GM12872 (cell line): ENCODE data around the gene DDIAS.

Experiments
- TF ChIP-seq, protein P1 (sequence below): IDR thresholded peaks from 3 replicates; pipeline ENCODE4 v1.5.1; 2011; ENCODE audit warnings: low read depth, mild to moderate bottlenecking, low read length, moderate library complexity; ENCODE audit not compliant: insufficient read depth

The DDIAS gene

DNA sequence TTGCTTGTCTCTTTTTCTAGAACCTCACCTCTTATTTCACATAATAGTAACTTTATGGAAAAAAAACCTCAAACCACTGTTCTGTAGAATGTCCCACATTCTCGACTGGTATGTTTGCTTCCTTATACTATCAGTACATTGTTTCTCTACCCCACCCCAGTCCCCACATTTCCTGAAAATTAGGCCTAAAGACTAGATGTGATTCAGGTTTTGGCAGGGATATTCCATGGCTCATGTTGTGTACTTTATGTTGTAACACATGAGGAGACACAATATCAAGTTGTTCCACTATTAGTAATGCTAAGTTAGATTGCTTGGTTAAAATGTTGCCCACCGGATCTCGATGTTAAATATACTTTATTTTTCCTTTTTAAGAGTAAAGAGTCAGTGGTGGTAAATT is 34.7 kb downstream of the DDIAS start:
- TF ChIP-seq, protein P1, sequence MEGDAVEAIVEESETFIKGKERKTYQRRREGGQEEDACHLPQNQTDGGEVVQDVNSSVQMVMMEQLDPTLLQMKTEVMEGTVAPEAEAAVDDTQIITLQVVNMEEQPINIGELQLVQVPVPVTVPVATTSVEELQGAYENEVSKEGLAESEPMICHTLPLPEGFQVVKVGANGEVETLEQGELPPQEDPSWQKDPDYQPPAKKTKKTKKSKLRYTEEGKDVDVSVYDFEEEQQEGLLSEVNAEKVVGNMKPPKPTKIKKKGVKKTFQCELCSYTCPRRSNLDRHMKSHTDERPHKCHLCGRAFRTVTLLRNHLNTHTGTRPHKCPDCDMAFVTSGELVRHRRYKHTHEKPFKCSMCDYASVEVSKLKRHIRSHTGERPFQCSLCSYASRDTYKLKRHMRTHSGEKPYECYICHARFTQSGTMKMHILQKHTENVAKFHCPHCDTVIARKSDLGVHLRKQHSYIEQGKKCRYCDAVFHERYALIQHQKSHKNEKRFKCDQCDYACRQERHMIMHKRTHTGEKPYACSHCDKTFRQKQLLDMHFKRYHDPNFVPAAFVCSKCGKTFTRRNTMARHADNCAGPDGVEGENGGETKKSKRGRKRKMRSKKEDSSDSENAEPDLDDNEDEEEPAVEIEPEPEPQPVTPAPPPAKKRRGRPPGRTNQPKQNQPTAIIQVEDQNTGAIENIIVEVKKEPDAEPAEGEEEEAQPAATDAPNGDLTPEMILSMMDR: no peak

DNA sequence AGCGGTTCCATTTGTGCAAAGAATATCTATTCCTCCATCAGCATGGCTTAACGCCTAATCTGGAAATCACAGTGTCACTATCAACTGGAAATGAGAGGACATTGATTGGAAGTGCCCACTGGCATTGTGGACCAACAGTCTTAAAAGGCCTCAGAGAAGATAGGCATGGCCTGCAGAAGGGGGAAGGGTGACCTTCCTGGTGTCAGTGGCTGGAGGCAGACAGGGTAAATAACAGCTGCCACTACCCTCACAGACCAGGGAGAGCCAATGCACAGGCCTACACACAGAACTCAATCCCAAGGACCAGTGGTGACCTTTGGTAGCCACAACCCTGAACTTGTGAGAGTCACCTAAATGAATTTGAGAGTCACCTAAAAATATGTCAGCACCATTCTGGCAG is 36.0 kb downstream of the DDIAS start:
- TF ChIP-seq, protein P1: no peak

DNA sequence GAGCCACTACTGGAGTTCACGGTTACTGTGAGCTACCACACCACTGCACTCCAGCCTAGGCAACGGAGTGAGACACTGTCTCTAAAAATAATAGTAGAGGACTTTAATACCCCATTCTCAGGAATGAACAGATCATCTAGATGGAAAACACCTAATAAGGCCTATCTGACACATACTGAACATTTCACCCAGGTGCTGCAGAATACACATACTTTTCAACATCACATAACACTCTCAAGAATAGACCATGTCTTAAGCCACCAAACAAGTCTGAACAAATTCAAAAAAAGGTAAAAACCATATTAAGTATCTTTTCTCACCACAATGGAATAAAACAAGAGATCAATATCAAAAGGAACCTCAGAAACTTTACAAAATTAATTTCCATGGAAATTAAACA is 37.9 kb downstream of the DDIAS start:
- TF ChIP-seq, protein P1: no peak

DNA sequence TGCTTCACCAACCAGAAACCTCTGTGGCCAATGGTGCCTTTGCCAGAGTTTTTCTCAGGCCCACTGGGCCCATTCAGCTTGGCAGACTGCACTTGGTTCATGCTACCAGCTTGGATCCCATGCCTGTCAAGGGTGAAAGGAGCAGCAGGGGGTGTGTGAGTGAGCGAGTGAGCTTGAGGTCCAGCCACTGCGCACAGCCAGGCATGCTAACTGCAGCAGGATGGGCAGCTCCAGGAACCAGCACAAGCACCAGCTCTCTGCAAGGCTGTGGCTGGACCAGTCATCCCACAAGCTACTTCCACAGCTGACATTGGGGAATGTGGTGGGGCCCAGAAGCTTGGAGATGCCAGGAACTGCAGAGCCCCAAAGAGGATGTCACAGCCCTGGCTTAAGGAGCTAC is 40.8 kb downstream of the DDIAS start:
- TF ChIP-seq, protein P1: no peak

DNA sequence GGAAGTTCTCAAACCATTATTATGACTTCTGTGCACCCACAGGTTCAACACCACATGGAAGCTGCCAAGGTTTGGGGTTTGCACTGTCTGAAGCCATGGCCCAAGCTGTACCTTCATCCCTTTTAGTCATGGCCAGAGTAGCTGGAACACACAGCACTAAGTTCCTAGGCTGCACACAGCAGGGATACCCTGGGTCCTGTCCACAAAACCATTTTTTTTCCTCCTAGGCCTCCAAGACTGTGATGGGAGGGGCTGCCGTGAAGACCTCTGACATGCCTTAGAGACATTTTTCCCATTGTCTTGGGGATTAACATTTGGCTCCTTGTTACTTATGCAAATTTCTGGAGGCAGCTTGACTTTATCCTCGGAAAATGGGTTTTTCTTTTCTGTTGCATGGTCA is 42.7 kb downstream of the DDIAS start:
- TF ChIP-seq, protein P1: no peak

DNA sequence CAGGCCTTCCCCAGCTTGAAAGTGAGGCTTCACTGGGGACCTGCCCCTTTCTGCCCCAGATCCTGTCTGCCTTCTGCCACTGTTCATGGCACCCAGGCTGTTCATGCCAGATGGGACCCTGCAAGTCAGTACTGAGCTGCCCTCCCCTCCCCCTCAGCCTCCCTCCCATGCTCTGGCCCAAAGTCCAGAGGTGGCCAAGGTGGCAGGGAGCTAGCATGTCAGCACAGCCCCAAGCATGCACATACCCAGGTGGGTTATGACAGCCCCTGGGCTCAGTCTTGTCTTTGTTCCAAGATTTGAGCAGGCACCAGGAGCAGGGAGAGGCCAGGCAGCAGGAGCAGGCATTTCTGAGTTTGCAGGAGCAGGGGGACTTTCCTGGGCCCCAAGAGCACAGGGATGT is 44.1 kb downstream of the DDIAS start:
- TF ChIP-seq, protein P1: no peak

DNA sequence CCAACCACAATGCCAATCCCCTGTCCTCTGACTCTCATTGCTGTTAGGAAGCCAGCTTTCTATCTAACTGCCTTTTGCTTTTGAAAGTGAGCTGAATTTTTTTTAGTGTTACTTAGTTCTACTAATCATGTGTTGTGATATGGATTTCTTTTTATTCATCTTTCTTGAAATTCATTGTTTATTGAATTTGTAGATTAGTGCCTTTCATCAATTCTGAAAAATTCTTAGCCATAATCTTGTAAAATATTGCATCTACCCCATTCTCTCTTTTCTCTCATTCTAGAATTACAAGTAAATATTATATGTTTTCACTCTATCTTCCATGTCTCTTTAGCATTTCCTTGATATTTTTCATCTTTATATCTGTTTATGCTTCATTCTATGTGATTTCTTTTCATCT is 47.8 kb downstream of the DDIAS start:
- TF ChIP-seq, protein P1: no peak

DNA sequence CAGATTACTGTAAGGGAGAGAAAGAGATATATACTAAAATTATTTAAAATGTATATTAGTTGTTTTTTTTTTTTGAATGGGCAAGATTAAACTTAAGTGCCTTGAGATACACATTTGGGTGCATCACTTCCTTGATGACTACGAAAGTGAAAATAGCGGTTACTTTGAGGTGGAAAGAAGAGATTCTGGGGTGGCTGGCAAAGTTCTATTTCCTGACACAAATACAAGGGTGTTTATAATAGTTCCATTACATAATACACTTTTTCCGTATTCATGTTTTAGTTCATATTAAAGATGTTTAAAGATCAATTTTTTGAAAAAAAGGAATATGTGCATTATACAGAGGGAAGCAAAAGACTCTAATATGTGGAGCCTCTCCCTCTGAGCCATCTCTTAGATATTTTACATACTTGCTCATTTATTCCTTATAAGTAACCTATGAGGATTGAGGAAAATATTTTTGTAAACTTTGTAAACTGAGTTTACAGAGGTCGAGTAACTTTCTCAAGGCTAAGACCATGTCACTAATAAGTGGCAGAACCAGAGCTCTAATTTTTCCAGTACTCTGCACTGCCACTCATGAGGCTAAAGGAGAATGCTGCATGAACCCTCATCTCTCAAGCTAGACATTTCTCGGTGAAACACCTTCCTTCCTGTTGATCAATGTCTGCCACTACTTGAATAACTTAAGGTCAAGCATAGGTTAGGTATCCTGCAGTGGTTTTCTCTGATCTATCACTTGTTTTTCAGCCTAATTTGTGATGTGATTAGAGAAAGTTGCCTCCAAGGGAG is 58.6 kb downstream of the DDIAS start:
- TF ChIP-seq, protein P1: no peak
